ENCODE results near the gene MSRB2. TPM values are rescaled to one million over a fixed set of nuclear protein-coding genes. Genes with fewer than 3 reads are reported as not detected.
"Not testable (repeated sequence)": the region's sequence is repeated elsewhere in the genome, so short reads cannot be mapped to it uniquely, and the experiment has no call there.

Gene MSRB2
- total RNA-seq, 1 experiment from 2014 or later, result 19.0 TPM

DNA sequence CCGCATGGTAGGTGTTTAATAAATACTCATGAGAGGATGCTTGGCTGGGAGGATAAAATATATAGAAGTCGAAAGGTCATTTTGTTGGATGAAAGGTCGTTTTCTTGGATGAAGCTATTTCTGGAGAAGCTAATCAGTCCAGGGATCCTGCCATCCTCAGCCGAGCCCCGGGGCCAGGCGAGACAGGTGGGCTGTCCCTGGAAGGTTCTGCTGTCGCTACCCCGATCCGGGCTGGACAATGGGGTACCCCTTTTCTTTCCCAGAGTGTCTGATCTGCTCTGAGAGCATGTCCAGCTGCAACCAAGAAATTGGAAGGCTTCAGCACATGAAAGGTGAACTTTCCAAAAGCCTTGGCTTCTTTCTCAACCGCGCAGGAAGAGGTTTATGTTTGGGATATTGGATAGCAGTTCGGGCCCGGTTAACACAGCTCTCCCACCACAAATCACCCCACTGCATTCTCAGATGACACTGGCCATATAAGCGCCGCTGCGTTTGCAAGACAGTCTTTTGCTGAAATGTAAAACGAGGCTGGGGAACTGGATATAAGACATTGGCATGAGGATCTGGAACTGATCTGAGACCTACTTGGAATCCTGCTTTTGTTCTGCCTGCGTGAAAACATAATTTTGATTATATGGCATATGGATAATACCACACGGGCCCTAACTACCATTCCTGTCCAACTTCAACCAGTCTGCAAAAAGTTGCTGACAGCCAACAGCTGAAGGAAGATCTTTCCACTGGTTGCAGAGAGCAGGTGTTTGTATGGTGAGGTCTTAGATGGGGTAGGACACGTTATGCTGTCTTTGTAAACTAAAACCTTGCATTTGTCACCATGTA lies 31.2 kb upstream of the MSRB2 start:
- POLR2A ChIA-PET, result interaction anchor here (0.6 kb wide), 1 partner anchor 18 kb away, joined by 4 read pairs; no protein-coding TSS in a partner anchor
- intact Hi-C loops (cut with micrococcal nuclease), result no loop called here
- Mint-ChIP-seq H3K36me3 (ENCODE audit: insufficient read depth, unreplicated experiment) (no peaks in the 10 kb centered on the region), H3K4me1 (ENCODE audit: insufficient read depth, unreplicated experiment) (peaks cover 12% of the 10 kb centered on the region), H3K9me3 (ENCODE audit: unreplicated experiment) (no peaks in the 10 kb centered on the region), H3K27ac (ENCODE audit: low read depth, unreplicated experiment) (no peak overlapping the region), H3K27me3 (ENCODE audit: insufficient read depth, unreplicated experiment) (no peaks in the 10 kb centered on the region), H3K4me3 (ENCODE audit: unreplicated experiment) (no peak overlapping the region)
- no peak for DNase-seq (ENCODE audit: unreplicated experiment)
- TF ChIP-seq, protein P1, sequence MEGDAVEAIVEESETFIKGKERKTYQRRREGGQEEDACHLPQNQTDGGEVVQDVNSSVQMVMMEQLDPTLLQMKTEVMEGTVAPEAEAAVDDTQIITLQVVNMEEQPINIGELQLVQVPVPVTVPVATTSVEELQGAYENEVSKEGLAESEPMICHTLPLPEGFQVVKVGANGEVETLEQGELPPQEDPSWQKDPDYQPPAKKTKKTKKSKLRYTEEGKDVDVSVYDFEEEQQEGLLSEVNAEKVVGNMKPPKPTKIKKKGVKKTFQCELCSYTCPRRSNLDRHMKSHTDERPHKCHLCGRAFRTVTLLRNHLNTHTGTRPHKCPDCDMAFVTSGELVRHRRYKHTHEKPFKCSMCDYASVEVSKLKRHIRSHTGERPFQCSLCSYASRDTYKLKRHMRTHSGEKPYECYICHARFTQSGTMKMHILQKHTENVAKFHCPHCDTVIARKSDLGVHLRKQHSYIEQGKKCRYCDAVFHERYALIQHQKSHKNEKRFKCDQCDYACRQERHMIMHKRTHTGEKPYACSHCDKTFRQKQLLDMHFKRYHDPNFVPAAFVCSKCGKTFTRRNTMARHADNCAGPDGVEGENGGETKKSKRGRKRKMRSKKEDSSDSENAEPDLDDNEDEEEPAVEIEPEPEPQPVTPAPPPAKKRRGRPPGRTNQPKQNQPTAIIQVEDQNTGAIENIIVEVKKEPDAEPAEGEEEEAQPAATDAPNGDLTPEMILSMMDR (IDR thresholded peaks at IDR 0.05; ENCODE audit: unreplicated experiment), result no peak
- CTCF ChIA-PET, result interaction anchor here (0.6 to 1.7 kb wide), 4 partner anchors 74 to 747 kb away, joined by 3 to 7 read pairs (median 4); partner anchors contain the start of gene COMMD3
- no TSS peak for BruUV-seq (replicated peaks)

DNA sequence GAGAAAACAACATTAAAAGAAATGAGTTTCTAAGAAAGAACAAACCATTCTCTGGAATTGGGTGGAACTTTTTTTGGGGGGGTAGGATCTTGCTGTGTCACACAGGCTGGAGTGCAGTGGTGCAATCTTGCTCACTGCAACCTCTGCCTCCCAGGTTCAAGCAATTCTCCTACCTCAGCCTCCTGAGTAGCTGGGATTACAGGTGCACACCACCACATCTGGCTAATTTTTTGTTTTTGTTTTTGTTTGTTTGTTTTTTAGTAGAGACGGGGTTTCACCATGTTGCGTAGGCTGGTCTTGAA lies 30.6 kb upstream of the MSRB2 start:
- H3K4me3 Mint-ChIP-seq (ENCODE audit: unreplicated experiment); H3K36me3 Mint-ChIP-seq (ENCODE audit: insufficient read depth, unreplicated experiment); POLR2A ChIA-PET; H3K9me3 Mint-ChIP-seq (ENCODE audit: unreplicated experiment); BruUV-seq (replicated peaks); H3K27ac Mint-ChIP-seq (ENCODE audit: low read depth, unreplicated experiment); H3K27me3 Mint-ChIP-seq (ENCODE audit: insufficient read depth, unreplicated experiment); DNase-seq (ENCODE audit: unreplicated experiment): not testable (repeated sequence)
- CTCF ChIA-PET, result interaction anchor here (1.2 kb wide), 1 partner anchor 748 kb away, joined by 5 read pairs; the partner anchor contains the start of gene COMMD3
- intact Hi-C loops (cut with micrococcal nuclease), result loop anchor here (5.0 kb wide), 2 partner anchors 1062 to 1077 kb away; partner anchors contain the start of gene DNAJC1
- peaks cover 12% of the 10 kb centered on the region for H3K4me1 Mint-ChIP-seq (ENCODE audit: insufficient read depth, unreplicated experiment)

DNA sequence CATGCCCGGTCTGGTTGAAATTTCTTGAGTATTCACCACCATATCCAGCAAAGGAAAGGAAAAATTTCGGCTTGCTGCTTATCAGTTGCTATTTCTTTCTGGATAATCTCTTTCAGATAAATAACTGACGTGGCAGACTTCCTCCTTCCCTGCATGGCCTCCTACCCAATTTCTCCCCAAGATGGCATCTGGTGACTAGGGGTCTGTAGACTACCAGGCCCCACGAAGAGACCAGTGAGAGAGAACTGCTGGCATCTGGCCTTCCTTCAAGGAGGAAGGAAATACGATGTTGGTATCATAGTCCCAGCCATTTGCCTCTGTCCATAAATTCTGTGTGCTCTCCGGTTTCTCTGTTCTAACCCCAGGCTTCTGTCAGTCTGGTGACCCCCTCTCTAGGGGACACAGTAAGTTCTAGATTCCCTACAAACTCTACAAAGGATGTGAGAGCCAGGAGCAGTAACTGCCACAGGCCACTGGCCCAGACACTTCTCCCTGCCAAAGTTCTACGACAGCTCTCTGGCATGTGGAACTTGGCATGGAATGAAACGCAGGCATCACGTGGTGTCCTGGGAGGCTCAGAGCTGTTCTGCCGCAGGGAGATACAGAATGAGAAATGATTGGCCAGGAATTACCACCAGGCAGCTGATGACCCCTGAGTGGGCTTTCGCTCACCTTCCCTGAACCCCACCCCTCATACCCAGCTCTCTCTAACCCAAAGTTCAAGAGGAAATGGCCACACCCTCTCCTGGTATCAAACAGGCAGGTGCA lies 30.0 kb upstream of the MSRB2 start:
- CTCF ChIA-PET, result interaction anchor here (0.7 to 1.1 kb wide), 4 partner anchors 72 to 1741 kb away, joined by 3 to 4 read pairs (median 4); no protein-coding TSS in a partner anchor
- H3K36me3 Mint-ChIP-seq (ENCODE audit: insufficient read depth, unreplicated experiment), result no peaks in the 10 kb centered on the region

DNA sequence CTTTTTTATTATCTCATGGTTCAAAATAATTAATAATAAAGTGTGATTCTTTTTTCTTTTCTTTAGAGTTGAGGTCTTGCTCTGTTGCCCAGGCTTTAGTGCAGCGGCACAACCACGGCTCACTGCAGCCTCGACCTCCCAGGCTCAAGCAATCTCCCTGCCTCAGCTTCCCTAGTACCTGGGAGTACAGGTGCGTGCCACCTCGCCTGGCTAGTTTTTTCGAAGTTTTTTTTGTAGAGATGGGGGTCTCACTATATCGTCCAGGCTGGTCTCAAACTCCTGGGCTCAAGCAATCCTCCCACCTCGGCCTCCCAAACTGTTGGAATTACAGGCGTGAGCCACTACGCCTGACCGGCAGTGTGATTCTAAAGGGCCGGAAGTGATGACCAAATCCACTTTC lies 28.0 kb upstream of the MSRB2 start:
- Mint-ChIP-seq H3K4me3 (ENCODE audit: unreplicated experiment) (no peak overlapping the region), H3K9me3 (ENCODE audit: unreplicated experiment) (no peaks in the 10 kb centered on the region), H3K36me3 (ENCODE audit: insufficient read depth, unreplicated experiment) (no peaks in the 10 kb centered on the region), H3K4me1 (ENCODE audit: insufficient read depth, unreplicated experiment) (peaks cover 12% of the 10 kb centered on the region), H3K27me3 (ENCODE audit: insufficient read depth, unreplicated experiment) (no peaks in the 10 kb centered on the region), H3K27ac (ENCODE audit: low read depth, unreplicated experiment) (no peak overlapping the region)
- TF ChIP-seq, protein P1 (IDR thresholded peaks at IDR 0.05; ENCODE audit: unreplicated experiment), result no peak
- intact Hi-C loops (cut with micrococcal nuclease), result loop anchor here (5.0 kb wide), 2 partner anchors 1065 to 1080 kb away; partner anchors contain the start of gene DNAJC1
- no peak for DNase-seq (ENCODE audit: unreplicated experiment)
- no TSS peak for BruUV-seq (replicated peaks)
- ChIA-PET POLR2A (interaction anchor here (0.7 kb wide), 1 partner anchor 519 kb away, joined by 3 read pairs; no protein-coding TSS in a partner anchor), CTCF (interaction anchor here (0.6 to 2.0 kb wide), 6 partner anchors 21 to 1076 kb away, joined by 3 to 6 read pairs (median 3); no protein-coding TSS in a partner anchor)

More for the DNA sequence above, 30.0 kb upstream of the MSRB2 start:
- TF ChIP-seq, protein P1 (IDR thresholded peaks at IDR 0.05; ENCODE audit: unreplicated experiment), result no peak
- Mint-ChIP-seq H3K27me3 (ENCODE audit: insufficient read depth, unreplicated experiment) (no peaks in the 10 kb centered on the region), H3K4me3 (ENCODE audit: unreplicated experiment) (no peak overlapping the region), H3K9me3 (ENCODE audit: unreplicated experiment) (no peaks in the 10 kb centered on the region), H3K27ac (ENCODE audit: low read depth, unreplicated experiment) (no peak overlapping the region), H3K4me1 (ENCODE audit: insufficient read depth, unreplicated experiment) (peaks cover 12% of the 10 kb centered on the region)
- POLR2A ChIA-PET, result no interaction called here
- peak; percentile 78 for DNase-seq (ENCODE audit: unreplicated experiment)
- no TSS peak for BruUV-seq (replicated peaks)
- intact Hi-C loops (cut with micrococcal nuclease), result loop anchor here (5.0 kb wide), 2 partner anchors 1063 to 1078 kb away; partner anchors contain the start of gene DNAJC1

Data from MCF 10A (cell line).